Thyroid gland (tissue), 4 donors: Measurements from ENCODE around the gene CIP2A.

ENCODE experiments used
- POLR2A ChIP-seq, 2 donors: fragments of 450-650 bp; IDR thresholded peaks; one replicate each; pipeline ENCODE4 v1.6.1; 2017; ENCODE audit warnings: antibody characterized with exemption in 2 of 2, mild to moderate bottlenecking in 2 of 2, moderate library complexity in 1 of 2
- TF ChIP-seq, protein P1 (sequence below), 6 experiments: fragments of 200-600 bp in 3 of 6; fragments of 450-650 bp in 3 of 6; sonication (generic) in 3 of 6; IDR thresholded peaks; one replicate each; pipeline ENCODE4 v1.5.1; 2016 to 2019; ENCODE audit warnings: antibody characterized with exemption in 6 of 6, mild to moderate bottlenecking in 2 of 6, inconsistent platforms in 1 of 6, moderate library complexity in 1 of 6

DNA sequence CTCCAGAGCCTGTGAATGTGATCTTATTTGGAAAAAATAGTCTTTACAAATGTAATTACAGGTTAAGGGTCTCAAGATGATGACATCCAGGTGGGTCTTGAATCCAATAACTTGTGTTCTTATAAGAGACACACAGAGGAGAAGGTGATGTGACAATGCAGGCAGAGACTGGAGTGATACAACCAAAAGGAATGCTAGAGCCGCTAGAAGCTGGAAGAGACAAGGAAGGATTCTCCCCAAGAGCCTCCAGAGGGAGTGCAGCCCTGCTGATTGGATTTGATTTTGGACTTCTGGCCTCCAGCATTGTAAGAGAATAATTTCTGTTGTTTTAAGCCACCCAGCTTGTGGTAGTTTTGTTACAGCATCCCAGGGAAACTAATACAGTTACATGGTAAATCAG is 88.5 kb downstream of the CIP2A start:
- TF ChIP-seq POLR2A (IDR thresholded peaks at IDR 0.05), result no peak
- TF ChIP-seq, protein P1, sequence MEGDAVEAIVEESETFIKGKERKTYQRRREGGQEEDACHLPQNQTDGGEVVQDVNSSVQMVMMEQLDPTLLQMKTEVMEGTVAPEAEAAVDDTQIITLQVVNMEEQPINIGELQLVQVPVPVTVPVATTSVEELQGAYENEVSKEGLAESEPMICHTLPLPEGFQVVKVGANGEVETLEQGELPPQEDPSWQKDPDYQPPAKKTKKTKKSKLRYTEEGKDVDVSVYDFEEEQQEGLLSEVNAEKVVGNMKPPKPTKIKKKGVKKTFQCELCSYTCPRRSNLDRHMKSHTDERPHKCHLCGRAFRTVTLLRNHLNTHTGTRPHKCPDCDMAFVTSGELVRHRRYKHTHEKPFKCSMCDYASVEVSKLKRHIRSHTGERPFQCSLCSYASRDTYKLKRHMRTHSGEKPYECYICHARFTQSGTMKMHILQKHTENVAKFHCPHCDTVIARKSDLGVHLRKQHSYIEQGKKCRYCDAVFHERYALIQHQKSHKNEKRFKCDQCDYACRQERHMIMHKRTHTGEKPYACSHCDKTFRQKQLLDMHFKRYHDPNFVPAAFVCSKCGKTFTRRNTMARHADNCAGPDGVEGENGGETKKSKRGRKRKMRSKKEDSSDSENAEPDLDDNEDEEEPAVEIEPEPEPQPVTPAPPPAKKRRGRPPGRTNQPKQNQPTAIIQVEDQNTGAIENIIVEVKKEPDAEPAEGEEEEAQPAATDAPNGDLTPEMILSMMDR (IDR thresholded peaks at IDR 0.05), result no peak
